Measurements from ENCODE around the gene PDZD2.

DNA sequence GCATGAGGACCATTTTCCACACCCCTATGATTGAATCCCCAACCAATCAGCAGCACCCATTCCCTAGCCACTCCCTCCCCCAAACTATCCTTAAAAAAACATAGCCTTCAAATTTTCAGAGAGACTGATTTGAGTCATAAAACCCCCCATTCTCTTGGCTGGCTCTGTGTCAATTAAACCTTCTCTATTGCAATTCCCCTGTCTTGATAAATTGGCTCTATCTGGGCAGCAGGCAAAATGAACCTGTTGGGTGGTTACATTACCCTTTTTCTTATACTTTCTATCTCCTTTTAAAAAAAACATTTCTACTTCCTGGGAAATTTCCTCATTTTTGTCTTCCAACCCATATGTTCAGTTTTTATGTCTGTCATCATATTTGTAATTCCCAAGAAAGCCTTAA, 220.2 kb downstream of the PDZD2 start:
- TF ChIP-seq CTCF (conservative IDR thresholded peaks at IDR 0.05) (no peak), EZH2 (IDR thresholded peaks at IDR 0.05; ENCODE audit: low read depth) (no peak)

Measured in PC-9 (cell line).